GM12878 (cell line): ENCODE measurements around the gene TAS2R38. TPM values are rescaled to one million over a fixed set of nuclear protein-coding genes. Genes with fewer than 3 reads are reported as not detected.

Experiments used
- CEBPZ ChIP-seq: fragments of 150-350 bp; IDR thresholded peaks from 2 replicates; pipeline ENCODE4 v1.6.1; 2016; ENCODE audit warnings: low read depth, low read length
- ETV6 ChIP-seq, 2 experiments: fragments of 450-650 bp in 1 of 2; IDR thresholded peaks in 1 of 2; conservative IDR thresholded peaks in 1 of 2; 2 replicates each; pipeline ENCODE4 v1.6.1; 2014; ENCODE audit warnings: antibody characterized with exemption in 1 of 2, borderline replicate concordance in 1 of 2, low read depth in 1 of 2, mild to moderate bottlenecking in 1 of 2, moderate library complexity in 1 of 2
- HCFC1 ChIP-seq: fragments of 150-350 bp; IDR thresholded peaks from 2 replicates; pipeline ENCODE4 v1.6.1; 2014; ENCODE audit warnings: low read length
- JUND ChIP-seq: IDR thresholded peaks from 2 replicates; pipeline ENCODE4 v1.6.1; 2012; ENCODE audit warnings: low read depth, mild to moderate bottlenecking, low read length, improper control_type of control experiment, moderate library complexity
- NFYA ChIP-seq: IDR thresholded peaks from 2 replicates; pipeline ENCODE4 v1.6.1; 2011; ENCODE audit warnings: low read depth, mild to moderate bottlenecking, low read length, improper control_type of control experiment, borderline replicate concordance
- POLR2AphosphoS5 ChIP-seq: IDR thresholded peaks from 2 replicates; pipeline ENCODE4 v1.6.1; 2011; ENCODE audit warnings: mild to moderate bottlenecking, low read length, inconsistent platforms
- YY1 ChIP-seq: IDR thresholded peaks from 2 replicates; pipeline ENCODE4 v1.6.1; 2011; ENCODE audit warnings: low read depth, mild to moderate bottlenecking, low read length
- ZNF274 ChIP-seq: IDR thresholded peaks from one replicate; pipeline ENCODE4 v1.8.0; 2011; ENCODE audit not compliant: insufficient read length, insufficient read depth
- ZNF592 ChIP-seq: fragments of 450-650 bp; IDR thresholded peaks from 2 replicates; pipeline ENCODE4 v1.6.1; 2017; ENCODE audit warnings: mild to moderate bottlenecking, moderate library complexity
- polyA plus RNA-seq, 11 experiments: library from polyadenylated mRNA; depleted of rRNA in 4 of 11; unstranded in 6 of 11; stranded (reverse) in 5 of 11; fragments of >200 nt; fragmentation: Nextera tagmentation in 4 of 11; fragmentation: Illumina TruSeq in 1 of 11; extraction: Ambion mirVana in 4 of 11; extraction: Trizol in 1 of 11; gene quantifications; 1 replicate in 1 of 11; 2 replicates in 10 of 11; pipeline versions ENCODE4 v1.2.1 to v1.2.3, GENCODE V29; 2011 to 2016; ENCODE audit warnings: inconsistent platforms in 2 of 11, missing spikeins in 2 of 11, low read depth in 1 of 11
- total RNA-seq, 4 experiments: library from RNA; depleted of rRNA in 3 of 4; stranded (reverse); fragments of >200 nt in 3 of 4; fragmentation: Illumina TruSeq in 1 of 4; extraction: Trizol in 1 of 4; gene quantifications; 2 replicates each; pipeline versions ENCODE4 v1.2.1 to v1.2.3, GENCODE V29; 2013 to 2021

The TAS2R38 gene
- total and polyA plus RNA-seq, 10 of the 15 experiments (the other 5 are each of a cell fraction or from before 2014, with no cell fraction given) = not detected

- TF ChIP-seq ZNF592 = no peak
- no peak for TF ChIP-seq CEBPZ
- no peak for TF ChIP-seq HCFC1
- no peak for TF ChIP-seq ETV6 (conservative IDR thresholded peaks at IDR 0.05 in 1 of 2, IDR thresholded peaks at IDR 0.05 in 1 of 2; ENCODE audit: borderline replicate concordance in 1 of 2, low read depth in 1 of 2)
- TF ChIP-seq POLR2AphosphoS5 = no peak
- no peak for TF ChIP-seq ZNF274
- no peak for TF ChIP-seq JUND
- no peak for TF ChIP-seq NFYA
- TF ChIP-seq YY1 = no peak
- TF ChIP-seq, all 136 proteins: peak for 0
Observed at GRCh38 chr7:141999058-141999623, 25.6 kb upstream of the TAS2R38 start (continued).
